ENCODE data around the gene HAP1.

Gene HAP1

GRCh38 chr17:41697122-41697962, 37.1 kb downstream of the HAP1 start:
- TF ChIP-seq, protein P1, sequence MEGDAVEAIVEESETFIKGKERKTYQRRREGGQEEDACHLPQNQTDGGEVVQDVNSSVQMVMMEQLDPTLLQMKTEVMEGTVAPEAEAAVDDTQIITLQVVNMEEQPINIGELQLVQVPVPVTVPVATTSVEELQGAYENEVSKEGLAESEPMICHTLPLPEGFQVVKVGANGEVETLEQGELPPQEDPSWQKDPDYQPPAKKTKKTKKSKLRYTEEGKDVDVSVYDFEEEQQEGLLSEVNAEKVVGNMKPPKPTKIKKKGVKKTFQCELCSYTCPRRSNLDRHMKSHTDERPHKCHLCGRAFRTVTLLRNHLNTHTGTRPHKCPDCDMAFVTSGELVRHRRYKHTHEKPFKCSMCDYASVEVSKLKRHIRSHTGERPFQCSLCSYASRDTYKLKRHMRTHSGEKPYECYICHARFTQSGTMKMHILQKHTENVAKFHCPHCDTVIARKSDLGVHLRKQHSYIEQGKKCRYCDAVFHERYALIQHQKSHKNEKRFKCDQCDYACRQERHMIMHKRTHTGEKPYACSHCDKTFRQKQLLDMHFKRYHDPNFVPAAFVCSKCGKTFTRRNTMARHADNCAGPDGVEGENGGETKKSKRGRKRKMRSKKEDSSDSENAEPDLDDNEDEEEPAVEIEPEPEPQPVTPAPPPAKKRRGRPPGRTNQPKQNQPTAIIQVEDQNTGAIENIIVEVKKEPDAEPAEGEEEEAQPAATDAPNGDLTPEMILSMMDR (IDR thresholded peaks at IDR 0.05; ENCODE audit: insufficient read depth, low read depth, low read length, missing control alignments): no peak
- no peak overlapping the region for H3K4me3 ChIP-seq (ENCODE audit: low read length)
- DNase-seq (ENCODE audit: low read depth): no peak

GRCh38 chr17:41695954-41696757, 38.3 kb downstream of the HAP1 start:
- no peak overlapping the region for H3K4me3 ChIP-seq (ENCODE audit: low read length)
- peak; percentile 77 for DNase-seq (ENCODE audit: low read depth)
- TF ChIP-seq, protein P1 (IDR thresholded peaks at IDR 0.05; ENCODE audit: insufficient read depth, low read depth, low read length, missing control alignments): peak; percentile 85

DNA sequence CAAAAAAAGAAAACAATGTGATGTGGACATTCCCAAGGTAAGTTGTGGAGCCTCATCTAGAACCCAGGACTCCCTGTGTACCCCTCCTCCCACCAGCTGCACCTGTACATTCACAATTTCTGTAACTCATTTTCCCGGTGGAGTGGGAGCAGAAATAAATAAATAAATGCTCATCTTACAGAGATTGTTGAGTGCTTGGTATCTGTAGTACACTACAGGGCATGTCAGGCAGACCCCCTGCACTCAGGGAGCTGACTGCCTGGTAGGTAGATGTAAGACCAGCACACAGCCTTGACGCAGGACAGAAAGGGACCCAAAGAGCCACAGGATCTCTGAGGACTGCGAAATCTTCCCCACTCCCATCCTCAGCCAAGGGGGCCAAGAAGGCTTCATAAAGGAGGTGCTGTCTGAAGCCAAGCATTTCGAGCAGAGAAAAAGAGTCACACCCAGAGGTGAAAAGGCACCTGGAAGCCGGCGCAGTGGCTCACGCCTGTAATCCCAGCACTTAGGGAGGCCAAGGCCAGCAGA, 39.2 kb downstream of the HAP1 start:
- H3K4me3 ChIP-seq (ENCODE audit: low read length): no peak overlapping the region
- DNase-seq (ENCODE audit: low read depth): peak; percentile 20
- TF ChIP-seq, protein P1 (IDR thresholded peaks at IDR 0.05; ENCODE audit: insufficient read depth, low read depth, low read length, missing control alignments): no peak

- no peak overlapping the region for H3K4me3 ChIP-seq (ENCODE audit: low read length)
- DNase-seq (ENCODE audit: low read depth): peak; percentile 54
- TF ChIP-seq, protein P1 (IDR thresholded peaks at IDR 0.05; ENCODE audit: insufficient read depth, low read depth, low read length, missing control alignments): no peak
Measured at GRCh38 chr17:41692722-41693521, 41.5 kb downstream of the HAP1 start.

DNA sequence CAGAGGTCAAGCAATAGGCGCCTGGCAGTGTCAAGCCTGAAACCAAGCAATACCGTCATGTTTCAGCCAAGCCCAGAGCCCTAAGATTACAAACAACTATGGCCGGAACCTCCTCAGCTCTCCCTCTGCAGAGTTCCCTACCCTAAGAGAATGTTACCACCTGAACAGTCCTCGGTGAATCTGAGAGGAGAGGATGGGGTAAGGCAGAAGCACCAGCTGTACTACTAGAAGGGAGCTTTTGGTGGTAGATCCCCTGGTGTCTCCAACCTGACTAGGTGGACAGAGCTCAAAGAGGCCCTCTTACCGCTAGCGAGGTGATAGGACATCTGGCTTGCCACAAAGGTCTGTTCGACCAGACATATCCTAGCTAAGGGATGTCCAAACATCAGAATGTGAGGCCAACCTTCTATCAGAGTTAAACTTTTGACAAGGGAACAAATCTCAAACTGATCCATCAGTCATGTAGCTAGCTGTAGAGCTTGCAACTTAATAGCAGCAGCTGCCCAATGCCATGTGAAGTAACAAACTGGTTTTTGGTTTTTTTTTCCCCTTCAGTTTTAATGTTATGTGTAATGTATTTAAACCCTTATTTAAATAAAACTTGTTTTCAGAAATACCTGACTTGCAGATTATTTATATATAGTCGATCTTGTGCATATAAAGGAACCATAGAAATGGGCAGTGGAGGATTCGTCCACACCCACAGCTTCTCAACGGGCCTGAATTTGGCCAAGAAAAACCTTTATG, 43.2 kb downstream of the HAP1 start:
- no peak overlapping the region for H3K4me3 ChIP-seq (ENCODE audit: low read length)
- TF ChIP-seq, protein P1 (IDR thresholded peaks at IDR 0.05; ENCODE audit: insufficient read depth, low read depth, low read length, missing control alignments): no peak
- no peak for DNase-seq (ENCODE audit: low read depth)

- H3K4me3 ChIP-seq (ENCODE audit: low read length): peak overlapping the region; percentile 81
- no peak for DNase-seq (ENCODE audit: low read depth)
- TF ChIP-seq, protein P1 (IDR thresholded peaks at IDR 0.05; ENCODE audit: insufficient read depth, low read depth, low read length, missing control alignments): no peak
Measured at GRCh38 chr17:41690497-41690896, 43.9 kb downstream of the HAP1 start.
